ENCODE measurements around the gene PPM1G.

The PPM1G gene

GRCh38 chr2:27351802-27352598 lies 57.4 kb downstream of the PPM1G start:
- TF ChIP-seq USF1 (IDR thresholded peaks at IDR 0.05) (no peak), MAX (IDR thresholded peaks at IDR 0.05) (no peak), RAD21 (IDR thresholded peaks at IDR 0.05; ENCODE audit: low read depth) (no peak), TAF1 (IDR thresholded peaks at IDR 0.05; ENCODE audit: low read depth) (no peak), REST (IDR thresholded peaks at IDR 0.05; ENCODE audit: low read depth) (no peak), CREB1 (IDR thresholded peaks at IDR 0.05; ENCODE audit: low read depth) (no peak), YY1 (IDR thresholded peaks at IDR 0.05; ENCODE audit: low read depth) (no peak)

GRCh38 chr2:27350106-27350693 lies 59.2 kb downstream of the PPM1G start:
- no peak for TF ChIP-seq CEBPB (IDR thresholded peaks at IDR 0.05)
- TF ChIP-seq MAX (IDR thresholded peaks at IDR 0.05) = no peak
- TF ChIP-seq ZBTB7A (IDR thresholded peaks at IDR 0.05; ENCODE audit: low read depth) = no peak
- TF ChIP-seq EP300 (IDR thresholded peaks at IDR 0.05; ENCODE audit: borderline replicate concordance) = no peak
- no peak for TF ChIP-seq FOXM1 (IDR thresholded peaks at IDR 0.05; ENCODE audit: borderline replicate concordance, low read depth)
- no peak for TF ChIP-seq USF1 (IDR thresholded peaks at IDR 0.05)
- no peak for TF ChIP-seq RAD21 (IDR thresholded peaks at IDR 0.05; ENCODE audit: low read depth)
- no peak for TF ChIP-seq YY1 (IDR thresholded peaks at IDR 0.05; ENCODE audit: low read depth)
- TF ChIP-seq TCF12 (IDR thresholded peaks at IDR 0.05; ENCODE audit: low read depth) = no peak
- TF ChIP-seq REST (IDR thresholded peaks at IDR 0.05; ENCODE audit: low read depth) = no peak
- no peak for TF ChIP-seq EGR1 (IDR thresholded peaks at IDR 0.05)

- no peak for TF ChIP-seq CEBPB (IDR thresholded peaks at IDR 0.05)
- no peak for TF ChIP-seq MAX (IDR thresholded peaks at IDR 0.05)
- no peak for TF ChIP-seq USF1 (IDR thresholded peaks at IDR 0.05)
- no peak for TF ChIP-seq EGR1 (IDR thresholded peaks at IDR 0.05)
- no peak for TF ChIP-seq TAF1 (IDR thresholded peaks at IDR 0.05; ENCODE audit: low read depth)
- no peak for TF ChIP-seq TEAD4 (IDR thresholded peaks at IDR 0.05)
- no peak for TF ChIP-seq NFIC (IDR thresholded peaks at IDR 0.05)
- no peak for TF ChIP-seq FOXM1 (IDR thresholded peaks at IDR 0.05; ENCODE audit: borderline replicate concordance, low read depth)
- TF ChIP-seq CREB1 (IDR thresholded peaks at IDR 0.05; ENCODE audit: low read depth) = no peak
- no peak for TF ChIP-seq TCF12 (IDR thresholded peaks at IDR 0.05; ENCODE audit: low read depth)
- TF ChIP-seq RAD21 (IDR thresholded peaks at IDR 0.05; ENCODE audit: low read depth) = no peak
- TF ChIP-seq YY1 (IDR thresholded peaks at IDR 0.05; ENCODE audit: low read depth) = no peak
- no peak for TF ChIP-seq EP300 (IDR thresholded peaks at IDR 0.05; ENCODE audit: borderline replicate concordance)
- TF ChIP-seq ZBTB7A (IDR thresholded peaks at IDR 0.05; ENCODE audit: low read depth) = no peak
- TF ChIP-seq REST (IDR thresholded peaks at IDR 0.05; ENCODE audit: low read depth) = no peak
Measured at GRCh38 chr2:27347641-27348040, 61.8 kb downstream of the PPM1G start.

Data from Ishikawa (cell line).